IMR-90 (cell line): Measurements from ENCODE around the gene ISCU. TPM values are rescaled to one million over a fixed set of nuclear protein-coding genes. Genes with fewer than 3 reads are reported as not detected.
A peak's percentile ranks its signal among the peaks of the same experiment; 100 is the strongest.

ENCODE experiments used
- ATAC-seq: fragments of 200-7000 bp; cut with Tn5 transposase; 2 replicates; pipeline ENCODE4 v1.9.1; 2020; ENCODE audit warnings: low read depth, mild to moderate bottlenecking, moderate library complexity
- BruUV-seq: library from RNA; stranded (reverse); fragments of 400-500 nt; replicated peaks from 2 replicates; lab custom pipeline; 2021; lab: Mats Ljungman, UMichigan
- CTCF ChIA-PET: fragments of 300-600 bp; formaldehyde crosslinking; extraction: SDS; loops from one replicate; lab custom pipeline; 2021; ENCODE audit warnings: antibody characterized with exemption; lab: Yijun Ruan, JAX
- POLR2A ChIA-PET: fragments of 300-600 bp; sonication (Branson Sonifier 250); formaldehyde crosslinking; loops from one replicate; lab custom pipeline; 2022; ENCODE audit warnings: antibody characterized with exemption; ENCODE audit not compliant: unreplicated experiment; lab: Charles Lee
- DNase-seq: peaks from one replicate; pipeline ENCODE4 v3.0.0; 2013
- H2AFZ ChIP-seq: replicated peaks from 2 replicates; pipeline ENCODE3; 2013; ENCODE audit warnings: low read length, mild to moderate bottlenecking; ENCODE audit not compliant: poor library complexity
- H2AK5ac ChIP-seq: 2 replicates; pipeline ENCODE4 v1.6.1; 2013; ENCODE audit warnings: low read depth, low read length, inconsistent platforms
- H2AK9ac ChIP-seq: replicated peaks from 2 replicates; pipeline ENCODE3; 2013; ENCODE audit warnings: mild to moderate bottlenecking, low read depth, low read length, moderate library complexity; ENCODE audit not compliant: poor library complexity
- H2BK120ac ChIP-seq: 2 replicates; pipeline ENCODE4 v1.6.1; 2013; ENCODE audit warnings: low read depth, low read length, inconsistent platforms
- H2BK15ac ChIP-seq: 3 replicates; pipeline ENCODE4 v1.6.1; 2013; ENCODE audit warnings: low read depth, low read length, inconsistent platforms
- H2BK20ac ChIP-seq: 2 replicates; pipeline ENCODE4 v1.6.1; 2013; ENCODE audit warnings: low read depth, mild to moderate bottlenecking, inconsistent platforms, low read length, moderate library complexity
- H2BK5ac ChIP-seq: 2 replicates; pipeline ENCODE4 v1.6.1; 2013; ENCODE audit warnings: mild to moderate bottlenecking, low read depth, low read length, inconsistent platforms; ENCODE audit not compliant: poor library complexity, severe bottlenecking
- H3K14ac ChIP-seq: replicated peaks from 2 replicates; pipeline ENCODE4 v1.6.1; 2013; ENCODE audit warnings: low read depth, low read length, inconsistent platforms
- H3K18ac ChIP-seq: 2 replicates; pipeline ENCODE4 v1.6.1; 2013; ENCODE audit warnings: low read depth, low read length, control low read depth
- H3K23ac ChIP-seq: 2 replicates; pipeline ENCODE4 v1.6.1; 2013; ENCODE audit warnings: low read depth, low read length, inconsistent platforms
- H3K27ac ChIP-seq: 2 replicates; pipeline ENCODE4 v1.5.1; 2013; ENCODE audit warnings: mild to moderate bottlenecking, control low read depth, low read length; ENCODE audit not compliant: insufficient read depth
- H3K27me3 ChIP-seq: 2 replicates; pipeline ENCODE4 v1.6.1; 2013; ENCODE audit warnings: low read length; ENCODE audit not compliant: control insufficient read depth, insufficient read depth
- H3K36me3 ChIP-seq: 2 replicates; pipeline ENCODE4 v1.6.1; 2013; ENCODE audit warnings: low read length, mixed read lengths; ENCODE audit not compliant: control insufficient read depth, insufficient read depth
- H3K4ac ChIP-seq: 2 replicates; pipeline ENCODE4 v1.6.1; 2013; ENCODE audit warnings: low read depth, low read length, inconsistent platforms
- H3K4me1 ChIP-seq: 2 replicates; pipeline ENCODE4 v1.6.1; 2013; ENCODE audit warnings: low read length, mixed read lengths; ENCODE audit not compliant: control insufficient read depth, insufficient read depth
- H3K4me2 ChIP-seq: 2 replicates; pipeline ENCODE4 v1.6.1; 2013; ENCODE audit warnings: low read depth, mild to moderate bottlenecking, control low read depth, low read length, moderate library complexity
- H3K4me3 ChIP-seq: 2 replicates; pipeline ENCODE4 v1.5.1; 2013; ENCODE audit warnings: low read depth, mild to moderate bottlenecking, control low read depth, low read length, moderate library complexity; ENCODE audit not compliant: insufficient read depth
- H3K56ac ChIP-seq: 2 replicates; pipeline ENCODE4 v1.6.1; 2013; ENCODE audit warnings: low read length, inconsistent platforms; ENCODE audit not compliant: insufficient read depth; ENCODE audit errors: extremely low read depth
- H3K79me1 ChIP-seq, 2 experiments: 2 replicates each; pipeline ENCODE4 v1.6.1; 2013; ENCODE audit warnings: low read length in 2 of 2, inconsistent platforms in 1 of 2, low read depth in 1 of 2
- H3K9ac ChIP-seq: 2 replicates; pipeline ENCODE4 v1.6.1; 2013; ENCODE audit warnings: low read depth, low read length, control low read depth
- H3K9me1 ChIP-seq: 2 replicates; pipeline ENCODE4 v1.6.1; 2013; ENCODE audit warnings: low read length, inconsistent platforms; ENCODE audit not compliant: insufficient read depth
- H3K9me3 ChIP-seq: 2 replicates; pipeline ENCODE4 v1.6.1; 2013; ENCODE audit warnings: low read length; ENCODE audit not compliant: control insufficient read depth, insufficient read depth
- H4K20me1 ChIP-seq: 2 replicates; pipeline ENCODE4 v1.6.1; 2013; ENCODE audit warnings: low read length, inconsistent platforms; ENCODE audit not compliant: insufficient read depth
- H4K5ac ChIP-seq: 2 replicates; pipeline ENCODE4 v1.6.1; 2013; ENCODE audit warnings: mild to moderate bottlenecking, low read depth, low read length, control low read depth
- H4K8ac ChIP-seq, 2 experiments: 2 replicates each; pipeline ENCODE4 v1.6.1; 2013; ENCODE audit warnings: low read depth in 2 of 2, low read length in 2 of 2, control low read depth in 1 of 2, inconsistent platforms in 1 of 2
- H4K91ac ChIP-seq: 2 replicates; pipeline ENCODE4 v1.6.1; 2013; ENCODE audit warnings: low read depth, low read length, inconsistent platforms; ENCODE audit not compliant: insufficient read depth
- CEBPB ChIP-seq: IDR thresholded peaks from 2 replicates; pipeline ENCODE4 v1.6.1; 2012; ENCODE audit warnings: low read depth, low read length, improper control_type of control experiment
- FOS ChIP-seq: fragments of 150-350 bp; IDR thresholded peaks from 2 replicates; pipeline ENCODE4 v1.6.1; 2016; ENCODE audit warnings: low read depth, low read length
- MAZ ChIP-seq: IDR thresholded peaks from 2 replicates; pipeline ENCODE4 v1.6.1; 2012; ENCODE audit warnings: low read depth, mild to moderate bottlenecking, low read length, improper control_type of control experiment, moderate library complexity, borderline replicate concordance
- RCOR1 ChIP-seq: IDR thresholded peaks from 2 replicates; pipeline ENCODE4 v1.6.1; 2012; ENCODE audit warnings: mild to moderate bottlenecking, low read length, improper control_type of control experiment; ENCODE audit not compliant: insufficient replicate concordance
- WGBS, 2 experiments: methylation state at CpG; one replicate each; pipeline versions ENCODE4 v1.1.5 to v1.1.7; 2013; ENCODE audit warnings: missing lambda C conversion rate in 2 of 2; ENCODE audit not compliant: insufficient read length in 1 of 2; ENCODE audit errors: extremely low coverage in 2 of 2; 5-methylcytosine and 5-hydroxymethylcytosine counted together
- dilution Hi-C: fragments of 300-500 bp; cut with HindIII; formaldehyde crosslinking; loops from one replicate; pipeline ENCODE4 v1.14.3; 2018; ENCODE audit warnings: low sequenced_read_pairs; ENCODE audit not compliant: unreplicated experiment
- in situ Hi-C: fragments of 300-500 bp; cut with MboI; formaldehyde crosslinking; loops from 3 replicates; pipeline ENCODE4 v1.14.3; 2019; ENCODE audit warnings: low sequenced_read_pairs, inconsistent platforms, mixed read lengths
- intact Hi-C: fragments of 100-400 bp; cut with micrococcal nuclease; formaldehyde crosslinking; loops from 2 replicates; pipeline ENCODE4 v1.10.0; 2022
- polyA plus RNA-seq, 3 experiments: library from polyadenylated mRNA; depleted of rRNA; stranded (reverse); fragments of >200 nt; gene quantifications; 2 replicates each; pipeline ENCODE4 v1.2.3, GENCODE V29; 2012; ENCODE audit warnings: low replicate concordance in 1 of 3
- total RNA-seq: library from RNA; depleted of rRNA; stranded (reverse); fragments of >200 nt; gene quantifications from 2 replicates; pipeline ENCODE4 v1.2.3, GENCODE V29; 2012

ISCU gene
- total and polyA plus RNA-seq, 2 of the 4 experiments (the other 2 are of a cell fraction) = 52.7 to 87.2 TPM

GRCh38 chr12:108559748-108560147 lies 2.6 kb upstream of the ISCU start:
- POLR2A ChIA-PET = no interaction called here
- Histone ChIP-seq H4K5ac (no peak overlapping the region), H3K56ac (no peak overlapping the region), H3K18ac (no peak overlapping the region), H3K79me1 (peaks cover 15 to 66% of the 10 kb centered on the region in 2 experiments), H3K14ac (no peak overlapping the region), H4K91ac (no peak overlapping the region), H3K36me3 (peaks cover 8% of the 10 kb centered on the region), H3K4ac (no peak overlapping the region), H2BK15ac (no peak overlapping the region), H2AFZ (no peak overlapping the region), H3K4me1 (no peaks in the 10 kb centered on the region), H2BK5ac (no peak overlapping the region), H2AK5ac (no peak overlapping the region), H3K27ac (no peak overlapping the region), H3K9me3 (no peaks in the 10 kb centered on the region), H2BK120ac (no peak overlapping the region), H3K9ac (peak overlapping the region; percentile 99; the same call in 1 of the 2 replicates), H4K20me1 (peaks cover 38% of the 10 kb centered on the region), H3K4me3 (peak overlapping the region; percentile 92; the same call in 1 of the 2 replicates), H3K23ac (no peak overlapping the region), H3K9me1 (peaks cover 9% of the 10 kb centered on the region; the same call in 1 of the 2 replicates), H2BK20ac (no peak overlapping the region), H2AK9ac (no peak overlapping the region), H3K4me2 (peak overlapping the region; percentile 95), H3K27me3 (no peaks in the 10 kb centered on the region), H4K8ac (no peak overlapping the region)
- BruUV-seq = no TSS peak
- DNase-seq = no peak
- no CpG with 5 or more reads among the region's 3 CpGs for WGBS, 2 experiments
- intact Hi-C loops (no loop called here), dilution Hi-C loops (no loop called here), in situ Hi-C loops (loop anchor here (5.0 to 10.0 kb wide), 2 partner anchors 395 to 533 kb away; partner anchors contain the start of gene ALKBH2)
- CTCF ChIA-PET = no interaction called here
- TF ChIP-seq FOS = no peak
- TF ChIP-seq CEBPB = no peak
- TF ChIP-seq RCOR1 = no peak
- TF ChIP-seq MAZ = no peak
- no peak for ATAC-seq
